Prostate gland (tissue), 2 donors: ENCODE results near the gene FAM117B. TPM values are rescaled to one million over a fixed set of nuclear protein-coding genes. Genes with fewer than 3 reads are reported as not detected.

Experiments used
- DNase-seq: peaks from one replicate; pipeline ENCODE4 v3.0.0-alpha.2; 2019; ENCODE audit warnings: low spot score
- H3K27ac ChIP-seq, 2 donors: fragments of 200-600 bp; sonication (generic); 2 replicates each; pipeline ENCODE4 v1.5.1; 2017 to 2019
- H3K27me3 ChIP-seq: fragments of 200-600 bp; sonication (generic); replicated peaks from 2 replicates; pipeline ENCODE4 v1.5.1; 2019; ENCODE audit not compliant: insufficient read depth
- H3K36me3 ChIP-seq, 2 donors: fragments of 200-600 bp; sonication (generic); 1 replicate in 1 of 2; 2 replicates in 1 of 2; pipeline versions ENCODE4 v1.5.1 to v1.8.1; 2017 to 2019
- H3K4me1 ChIP-seq: fragments of 200-600 bp; sonication (generic); replicated peaks from 2 replicates; pipeline ENCODE4 v1.5.1; 2019
- H3K4me3 ChIP-seq, 2 donors: fragments of 200-600 bp; sonication (generic); 2 replicates each; pipeline ENCODE4 v1.5.1; 2017 to 2019
- H3K9me3 ChIP-seq: fragments of 200-600 bp; sonication (generic); 2 replicates; pipeline ENCODE4 v1.5.1; 2017
- CTCF ChIP-seq, 4 experiments: fragments of 200-600 bp in 2 of 4; fragments of 450-650 bp in 2 of 4; sonication (generic) in 2 of 4; IDR thresholded peaks; 1 replicate in 3 of 4; 2 replicates in 1 of 4; pipeline ENCODE4 v1.5.1; 2016 to 2019; ENCODE audit warnings: antibody characterized with exemption in 4 of 4, mild to moderate bottlenecking in 2 of 4, moderate library complexity in 2 of 4
- POLR2A ChIP-seq: fragments of 450-650 bp; IDR thresholded peaks from one replicate; pipeline ENCODE4 v1.6.1; 2016; ENCODE audit warnings: antibody characterized with exemption, mild to moderate bottlenecking
- POLR2AphosphoS5 ChIP-seq: sonication (generic); formaldehyde crosslinking; IDR thresholded peaks from one replicate; pipeline ENCODE4 v1.6.1; 2017; ENCODE audit warnings: antibody characterized with exemption
- WGBS: methylation state at CpG from one replicate; pipeline ENCODE4 v1.1.5; 2018; 5-methylcytosine and 5-hydroxymethylcytosine counted together
- intact Hi-C: fragments of 100-400 bp; cut with DNase I; formaldehyde crosslinking; loops from one replicate; pipeline ENCODE4 v1.14.2; 2022
- small RNA-seq, 2 donors: library from RNA; depleted of rRNA; stranded (forward); fragments of <200 nt; gene quantifications; one replicate each; pipeline ENCODE3, GENCODE V24; 2016
- total RNA-seq, 2 donors: library from RNA; depleted of rRNA; stranded (reverse); fragments of >200 nt; gene quantifications; one replicate each; pipeline ENCODE4 v1.1.0, GENCODE V29; 2016

The FAM117B gene
- total RNA-seq, 2 donors from 2014 or later: 27.5 to 30.5 TPM

DNA sequence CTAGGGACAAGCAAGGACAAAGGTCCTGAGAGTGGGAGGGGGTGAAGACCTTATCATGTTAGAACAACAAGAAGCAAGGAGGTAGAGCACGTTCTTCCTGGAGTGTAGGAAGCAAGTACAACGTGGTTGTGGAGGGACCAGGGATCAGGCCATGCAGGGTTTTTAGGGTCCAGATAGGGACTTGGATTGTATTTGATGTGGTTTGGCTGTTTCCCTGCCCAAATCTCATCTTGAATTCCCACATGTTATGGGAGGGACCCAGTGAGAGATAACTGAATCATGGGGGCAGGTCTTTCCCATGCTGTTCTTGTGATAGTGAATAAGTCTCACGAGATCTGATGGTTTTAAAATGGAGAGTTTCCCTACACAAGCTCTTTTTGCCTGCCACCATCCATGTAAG, 183.6 kb downstream of the FAM117B start:
- Histone ChIP-seq H3K9me3 (no peaks in the 10 kb centered on the region), H3K4me3 (no peak overlapping the region), H3K27ac (no peak overlapping the region), H3K36me3 (no peaks in the 10 kb centered on the region), H3K27me3 (no peaks in the 10 kb centered on the region), H3K4me1 (no peaks in the 10 kb centered on the region)
- TF ChIP-seq CTCF (IDR thresholded peaks at IDR 0.05) (no peak), POLR2A (no peak), POLR2AphosphoS5 (no peak)
- WGBS: 74% methylated on average over 3 of the region's 3 CpGs
- intact Hi-C loops: no loop called here
- no peak for DNase-seq

Small RNAs within 50 kb of the gene (small RNA-seq; reads per million reads assigned to genes)
- 0 reads per million in 2 donors for gene MTND4LP17

Other genes with a start within 250 kb of the FAM117B start
- 10 to 100 TPM in 1 of 2 donors, 1 to 10 TPM in 1; 8.9 to 15.8 TPM for gene ICA1L, start 236.8 kb downstream of the FAM117B start, total RNA-seq